Right lobe of liver (tissue), 4 donors: Measurements from ENCODE around the gene PPP4R4.
A peak's percentile ranks its signal among the peaks of the same experiment; 100 is the strongest.
"Not testable (repeated sequence)": the region's sequence is repeated elsewhere in the genome, so short reads cannot be mapped to it uniquely, and the experiment has no call there.

Experiments
- CTCF ChIP-seq, 4 donors: fragments of 200-600 bp in 3 of 4; fragments of 450-650 bp in 1 of 4; IDR thresholded peaks; one replicate each; pipeline versions ENCODE4 v1.5.1 to v1.8.0; 2016 to 2022; ENCODE audit warnings: antibody characterized with exemption in 4 of 4, mild to moderate bottlenecking in 2 of 4
- POLR2A ChIP-seq: fragments of 450-650 bp; IDR thresholded peaks from one replicate; pipeline ENCODE4 v1.6.1; 2017; ENCODE audit warnings: antibody characterized with exemption, mild to moderate bottlenecking
- donor health status: DM: no; HTN: no; CAD: no.
- donor health status: DM: no; HTN: no; CAD: no.
- donor health status: DM: no; HTN: yes; CAD: no.

- TF ChIP-seq POLR2A = peak; percentile 11
- not testable (repeated sequence) for TF ChIP-seq CTCF (IDR thresholded peaks at IDR 0.05)
Observed at GRCh38 chr14:94276898-94277561, 102.9 kb downstream of the PPP4R4 start.
